ENCODE measurements around the gene GDF2. TPM values are rescaled to one million over a fixed set of nuclear protein-coding genes. Genes with fewer than 3 reads are reported as not detected.

The GDF2 gene
- total RNA-seq, 2 donors from 2014 or later = not detected

- DNase-seq = no peak
- ATAC-seq = no peak
- intact Hi-C loops (cut with DNase I, micrococcal nuclease) = no loop called here
Observed at GRCh38 chr10:47374611-47375536, 52.6 kb downstream of the GDF2 start.

- no peak for DNase-seq
- no peak for ATAC-seq
- intact Hi-C loops (cut with DNase I, micrococcal nuclease) = no loop called here
Observed at GRCh38 chr10:47376522-47377220, 54.4 kb downstream of the GDF2 start.

Other genes with a start within 250 kb of the GDF2 start
- under 1 TPM; 0.12 to 0.67 TPM for gene GDF10, start 22.3 kb upstream of the GDF2 start, total RNA-seq
- gene RBP3, start 25.9 kb downstream of the GDF2 start, total RNA-seq = not detected
- gene ZNF488, start 61.8 kb downstream of the GDF2 start, total RNA-seq = 1 to 10 TPM in 1 of 2 donors, under 1 TPM in 1; 0.64 to 1.7 TPM
- gene ANXA8, start 161.7 kb downstream of the GDF2 start, total RNA-seq = not detected
- 1 to 10 TPM; 2.7 to 2.9 TPM for gene FAM25G, start 169.2 kb downstream of the GDF2 start, total RNA-seq
- 1 to 10 TPM; 5.2 to 7.5 TPM for gene AGAP9, start 201.2 kb downstream of the GDF2 start, total RNA-seq

All from left colon (tissue), 2 donors.